ENCODE measurements around the gene MMP23B. TPM values are rescaled to one million over a fixed set of nuclear protein-coding genes. Genes with fewer than 3 reads are reported as not detected.

Gene MMP23B
- total RNA-seq, 1 donor from 2014 or later = 3.2 TPM

GRCh38 chr1:1602304-1602967 is 29.5 kb upstream of the MMP23B start:
- DNase-seq (ENCODE audit: extremely low read depth, low read depth, low spot score) = no peak

GRCh38 chr1:1602968-1603506 is 28.9 kb upstream of the MMP23B start:
- no peak for DNase-seq (ENCODE audit: extremely low read depth, low read depth, low spot score)

GRCh38 chr1:1603671-1604373 is 28.2 kb upstream of the MMP23B start:
- DNase-seq (ENCODE audit: extremely low read depth, low read depth, low spot score) = no peak

GRCh38 chr1:1604374-1605033 is 27.5 kb upstream of the MMP23B start:
- no peak for DNase-seq (ENCODE audit: extremely low read depth, low read depth, low spot score)

- DNase-seq (ENCODE audit: extremely low read depth, low read depth, low spot score) = no peak
Measured at GRCh38 chr1:1605034-1605591, 26.9 kb upstream of the MMP23B start.

- DNase-seq (ENCODE audit: extremely low read depth, low read depth, low spot score) = no peak
Measured at GRCh38 chr1:1605724-1606123, 26.2 kb upstream of the MMP23B start.

GRCh38 chr1:1606232-1606631 is 25.7 kb upstream of the MMP23B start:
- DNase-seq (ENCODE audit: extremely low read depth, low read depth, low spot score) = no peak

- no peak for DNase-seq (ENCODE audit: extremely low read depth, low read depth, low spot score)
Measured at GRCh38 chr1:1609822-1610485, 22.0 kb upstream of the MMP23B start.

GRCh38 chr1:1610796-1611195 is 21.2 kb upstream of the MMP23B start:
- no peak for DNase-seq (ENCODE audit: extremely low read depth, low read depth, low spot score)

- DNase-seq (ENCODE audit: extremely low read depth, low read depth, low spot score) = no peak
Measured at GRCh38 chr1:1612104-1612400, 19.9 kb upstream of the MMP23B start.

- DNase-seq (ENCODE audit: extremely low read depth, low read depth, low spot score) = no peak
Measured at GRCh38 chr1:1613509-1614082, 18.4 kb upstream of the MMP23B start.

- no peak for DNase-seq (ENCODE audit: extremely low read depth, low read depth, low spot score)
Measured at GRCh38 chr1:1614204-1614953, 17.6 kb upstream of the MMP23B start.

GRCh38 chr1:1614954-1615255 is 17.1 kb upstream of the MMP23B start:
- DNase-seq (ENCODE audit: extremely low read depth, low read depth, low spot score) = no peak

- DNase-seq (ENCODE audit: extremely low read depth, low read depth, low spot score) = peak; percentile 58
Measured at GRCh38 chr1:1615256-1616044, 16.5 kb upstream of the MMP23B start, which contains the start of gene MIB2. MIB2 (plus strand) TSS chr1:1615500; CDS start chr1:1623453, 7,953 bp downstream.

- no peak for DNase-seq (ENCODE audit: extremely low read depth, low read depth, low spot score)
Measured at GRCh38 chr1:1616045-1616790, 15.8 kb upstream of the MMP23B start.

- DNase-seq (ENCODE audit: extremely low read depth, low read depth, low spot score) = no peak
Measured at GRCh38 chr1:1616838-1617237, 15.1 kb upstream of the MMP23B start.

GRCh38 chr1:1617516-1617915 is 14.5 kb upstream of the MMP23B start:
- no peak for DNase-seq (ENCODE audit: extremely low read depth, low read depth, low spot score)

GRCh38 chr1:1617925-1618324 is 14.0 kb upstream of the MMP23B start:
- DNase-seq (ENCODE audit: extremely low read depth, low read depth, low spot score) = no peak

Measured in glomerular endothelial cell (primary cell).